Hepatic stellate cell (primary cell): ENCODE measurements around the gene GTSF1L.

ENCODE experiments used
- DNase-seq: peaks from one replicate; pipeline ENCODE4 v3.0.0; 2011; ENCODE audit warnings: low spot score

GTSF1L gene

DNA sequence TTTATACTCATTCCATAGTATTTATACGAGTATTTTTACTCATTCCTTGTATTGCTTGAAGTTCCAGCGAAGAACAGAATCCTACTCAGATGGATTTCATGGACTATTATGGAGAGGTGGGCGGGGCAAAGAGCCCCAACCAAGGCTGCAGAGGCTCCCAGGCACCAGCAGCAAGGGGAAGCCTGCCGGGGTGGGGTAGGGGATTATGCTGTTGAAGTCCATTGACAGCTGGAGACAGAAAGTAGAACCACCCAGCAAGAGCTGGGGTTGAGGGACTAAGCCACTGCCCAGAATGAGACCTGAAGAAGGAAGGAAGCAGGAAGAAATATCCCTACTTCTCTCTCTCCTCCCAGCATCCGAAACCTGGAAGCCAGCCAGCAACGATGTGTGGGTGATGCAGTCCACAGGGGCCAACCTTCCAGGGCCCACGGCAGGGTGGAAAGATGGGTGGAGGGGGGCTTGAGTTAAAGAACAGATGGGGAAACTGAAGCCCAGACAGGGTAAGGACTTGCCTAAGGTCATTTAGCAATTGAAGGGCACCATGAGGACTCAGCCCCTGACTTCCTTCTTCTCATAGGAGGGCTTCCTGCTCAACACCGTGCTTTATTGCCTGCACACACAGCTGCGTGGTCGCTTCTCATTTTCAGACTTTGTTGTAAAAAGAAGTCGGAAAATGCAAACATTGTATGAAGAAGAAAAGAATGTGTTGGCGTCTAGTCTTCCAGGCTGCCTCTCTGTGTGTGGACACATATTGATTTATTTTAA lies 18.3 kb upstream of the GTSF1L start:
- DNase-seq, result no peak

- DNase-seq, result no peak
Measured at GRCh38 chr20:43744151-43744611, 17.4 kb upstream of the GTSF1L start.

DNA sequence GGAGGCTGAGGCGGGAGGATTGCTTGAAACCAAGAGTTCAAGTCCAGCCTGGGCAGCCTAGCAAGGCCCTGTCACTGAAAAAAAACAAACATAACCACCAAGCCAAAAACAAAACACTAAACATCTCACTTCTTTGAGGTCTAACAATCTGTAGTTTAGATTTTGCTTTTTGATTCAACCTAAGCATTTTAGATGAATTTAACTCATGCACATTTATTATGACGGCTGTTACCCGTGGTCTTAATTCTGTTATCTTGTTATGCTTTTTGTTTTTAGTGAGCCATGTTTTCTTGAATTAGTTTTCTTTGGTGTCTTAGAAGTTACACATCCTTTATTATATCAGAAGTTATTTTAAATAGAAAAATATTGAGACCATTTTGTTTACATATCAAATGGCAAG lies 13.8 kb upstream of the GTSF1L start:
- DNase-seq, result no peak

GRCh38 chr20:43739148-43739749 lies 12.4 kb upstream of the GTSF1L start:
- DNase-seq, result no peak

DNA sequence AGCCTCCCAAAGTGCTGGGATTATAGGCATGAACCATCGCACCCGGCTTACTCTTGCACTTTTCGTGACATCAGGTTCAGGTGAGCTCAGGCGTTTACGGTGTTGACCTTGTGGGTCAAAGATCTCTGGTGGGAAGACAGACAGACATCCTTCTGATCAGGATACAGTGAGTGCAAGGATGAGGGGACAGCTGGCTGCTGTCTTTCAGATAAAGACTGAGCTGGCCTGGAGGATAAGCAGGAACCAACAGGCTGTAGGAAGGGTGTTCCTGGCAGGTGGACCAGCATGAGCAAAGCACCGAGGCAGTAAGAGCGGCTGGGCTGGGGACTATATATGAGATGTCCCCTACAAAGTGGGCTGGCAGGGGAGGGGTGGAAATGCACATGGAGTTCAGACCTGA lies 11.1 kb upstream of the GTSF1L start:
- DNase-seq, result no peak

GRCh38 chr20:43736588-43737158 lies 9.9 kb upstream of the GTSF1L start:
- DNase-seq, result no peak

- DNase-seq, result no peak
Measured at GRCh38 chr20:43731927-43732326, 5.1 kb upstream of the GTSF1L start.

DNA sequence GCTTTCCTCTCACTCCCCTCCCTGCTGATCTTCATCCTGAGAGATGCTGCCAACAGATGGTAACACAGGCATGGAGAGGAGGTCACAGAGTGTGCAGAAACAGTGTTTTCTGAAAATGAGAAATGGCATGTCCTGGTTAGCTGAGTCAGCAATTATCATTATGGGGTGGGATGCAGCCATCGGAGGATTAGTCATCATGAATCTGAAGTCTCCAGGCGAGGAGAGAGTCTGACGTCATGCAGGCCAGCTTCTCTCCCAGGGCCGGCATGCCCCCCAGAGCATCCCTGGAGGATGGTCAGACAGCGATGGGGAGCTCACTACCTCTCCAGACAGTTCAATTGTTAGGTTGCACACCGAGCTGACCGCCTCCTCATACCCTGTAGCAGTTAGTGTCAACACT lies 4.7 kb upstream of the GTSF1L start:
- DNase-seq, result no peak

DNA sequence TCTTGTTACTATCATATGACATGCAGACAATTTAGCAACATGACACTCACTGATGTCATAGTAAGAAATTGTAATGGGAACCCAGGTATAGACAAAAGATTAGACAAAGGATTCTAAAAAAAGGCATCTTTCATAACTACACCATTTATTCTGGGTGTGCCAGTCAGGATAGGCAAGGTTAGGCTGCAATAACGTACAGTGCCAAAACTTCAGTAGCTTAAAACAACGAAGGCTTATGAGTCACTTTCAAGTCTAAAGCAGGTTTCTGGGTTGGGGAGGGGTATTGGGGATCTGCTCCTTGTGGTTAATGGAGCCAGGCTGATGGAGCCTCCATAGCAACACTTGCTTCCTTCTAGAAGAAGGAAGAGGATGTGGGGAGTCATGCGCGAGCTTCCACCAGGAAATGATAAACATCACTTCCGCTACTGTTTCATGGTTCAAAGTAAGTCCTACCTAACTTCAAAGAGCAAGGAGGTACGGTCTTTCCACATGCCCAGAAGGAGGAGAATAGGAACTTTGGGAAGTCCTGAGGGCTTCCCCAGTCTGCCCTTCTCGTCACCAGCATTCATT lies 2.0 kb upstream of the GTSF1L start:
- DNase-seq, result no peak

- DNase-seq, result no peak
Measured at GRCh38 chr20:43727980-43728590, 1.3 kb upstream of the GTSF1L start.

GRCh38 chr20:43726333-43726732 lies 469 bp downstream of the GTSF1L start:
- no peak for DNase-seq

GRCh38 chr20:43725666-43726065 lies 1.1 kb downstream of the GTSF1L start:
- DNase-seq, result no peak

DNA sequence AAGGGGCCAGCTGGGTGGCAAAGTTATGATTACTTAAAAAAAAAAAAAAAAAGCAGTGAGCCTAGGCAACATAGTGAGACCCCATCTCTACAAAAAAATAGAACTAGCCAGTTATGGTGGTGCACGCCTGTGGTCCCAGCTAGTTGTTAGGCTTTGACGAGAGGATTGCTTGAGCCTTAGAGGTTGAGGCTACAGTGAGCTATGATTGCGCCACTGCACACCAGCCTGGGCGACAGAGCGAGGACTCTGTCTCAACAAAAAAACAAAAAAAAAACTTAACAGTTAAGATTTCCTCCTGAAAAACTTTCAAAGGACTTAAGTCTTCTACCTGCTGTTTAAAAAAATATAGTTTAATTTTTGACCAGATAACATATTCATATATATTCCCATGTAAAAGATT lies 2.4 kb downstream of the GTSF1L start:
- DNase-seq, result no peak

DNA sequence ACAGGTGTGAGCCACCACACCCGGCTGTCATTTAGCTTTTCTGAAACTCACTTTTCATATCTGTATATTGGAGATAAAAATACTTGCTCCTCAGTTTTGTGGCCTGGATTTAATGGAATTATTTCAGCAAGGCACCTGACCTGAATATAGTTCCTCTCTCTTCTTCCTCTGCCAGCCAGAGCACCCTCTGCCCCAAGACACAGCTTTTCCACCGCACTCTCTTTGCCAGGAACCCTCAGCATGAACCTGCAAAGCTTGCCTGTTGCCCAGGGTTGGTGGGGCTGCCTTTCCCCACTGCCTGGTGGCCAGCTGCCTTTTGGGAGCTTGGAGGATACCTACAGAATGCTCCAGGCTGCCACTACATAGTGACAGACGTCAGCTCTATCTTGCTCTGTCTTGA lies 3.1 kb downstream of the GTSF1L start:
- no peak for DNase-seq

DNA sequence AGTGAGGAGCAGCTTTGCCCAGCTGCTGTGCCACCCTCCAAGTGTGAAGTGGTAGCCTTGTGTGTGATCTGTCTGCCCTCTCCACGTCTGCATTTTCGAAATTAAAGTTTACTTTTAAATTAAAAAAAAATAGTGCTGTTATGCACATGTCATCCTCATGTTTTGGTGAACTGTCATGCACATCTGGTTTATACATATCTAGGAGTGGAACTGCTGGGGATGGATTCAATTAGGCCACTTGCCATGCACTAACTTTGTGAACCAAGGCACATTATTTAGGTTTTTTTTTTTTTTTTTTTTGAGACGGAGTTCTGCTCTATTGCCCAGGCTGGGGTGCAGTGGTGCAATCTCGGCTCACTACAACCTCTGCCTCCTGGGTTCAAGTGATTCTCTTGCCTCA lies 3.6 kb downstream of the GTSF1L start:
- DNase-seq, result no peak

DNA sequence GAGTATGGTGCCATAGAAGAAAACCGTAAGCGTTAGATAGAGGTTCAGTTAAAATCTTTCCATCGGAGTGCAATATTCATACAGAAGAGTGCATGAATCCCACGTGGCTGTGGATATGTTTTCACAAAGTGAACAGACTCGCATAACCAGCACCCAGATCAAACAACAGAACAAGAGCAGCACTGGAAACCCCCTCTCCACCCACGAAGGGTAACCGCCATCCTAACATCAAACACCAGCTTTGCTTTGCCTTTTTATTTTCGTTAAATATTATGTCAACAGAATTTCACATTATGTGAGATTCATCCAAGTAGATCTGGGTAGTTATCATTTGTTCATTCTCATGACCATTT lies 4.7 kb downstream of the GTSF1L start:
- DNase-seq, result no peak

GRCh38 chr20:43721429-43722152 lies 5.2 kb downstream of the GTSF1L start:
- no peak for DNase-seq

GRCh38 chr20:43721097-43721428 lies 5.7 kb downstream of the GTSF1L start:
- DNase-seq, result no peak

DNA sequence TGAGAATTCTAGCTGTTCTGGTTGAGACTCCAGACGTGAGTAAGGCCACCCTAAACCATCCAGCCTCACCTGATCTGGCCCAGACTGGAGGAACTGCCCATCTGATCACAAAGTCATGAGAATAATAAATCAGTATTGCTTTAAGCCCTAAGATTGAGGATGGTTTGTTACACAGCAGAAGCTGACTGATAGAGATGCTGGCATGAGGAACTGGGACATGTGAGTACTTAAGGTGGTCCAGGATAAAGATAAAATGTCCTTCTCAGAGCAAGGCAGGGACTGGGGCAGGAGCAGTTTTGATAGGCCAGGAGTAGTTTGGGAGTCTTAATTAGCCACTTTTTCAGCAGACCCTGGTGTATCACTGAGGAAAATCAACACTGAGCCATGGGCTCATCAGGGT lies 6.8 kb downstream of the GTSF1L start:
- no peak for DNase-seq

- no peak for DNase-seq
Measured at GRCh38 chr20:43717616-43717995, 9.2 kb downstream of the GTSF1L start.

DNA sequence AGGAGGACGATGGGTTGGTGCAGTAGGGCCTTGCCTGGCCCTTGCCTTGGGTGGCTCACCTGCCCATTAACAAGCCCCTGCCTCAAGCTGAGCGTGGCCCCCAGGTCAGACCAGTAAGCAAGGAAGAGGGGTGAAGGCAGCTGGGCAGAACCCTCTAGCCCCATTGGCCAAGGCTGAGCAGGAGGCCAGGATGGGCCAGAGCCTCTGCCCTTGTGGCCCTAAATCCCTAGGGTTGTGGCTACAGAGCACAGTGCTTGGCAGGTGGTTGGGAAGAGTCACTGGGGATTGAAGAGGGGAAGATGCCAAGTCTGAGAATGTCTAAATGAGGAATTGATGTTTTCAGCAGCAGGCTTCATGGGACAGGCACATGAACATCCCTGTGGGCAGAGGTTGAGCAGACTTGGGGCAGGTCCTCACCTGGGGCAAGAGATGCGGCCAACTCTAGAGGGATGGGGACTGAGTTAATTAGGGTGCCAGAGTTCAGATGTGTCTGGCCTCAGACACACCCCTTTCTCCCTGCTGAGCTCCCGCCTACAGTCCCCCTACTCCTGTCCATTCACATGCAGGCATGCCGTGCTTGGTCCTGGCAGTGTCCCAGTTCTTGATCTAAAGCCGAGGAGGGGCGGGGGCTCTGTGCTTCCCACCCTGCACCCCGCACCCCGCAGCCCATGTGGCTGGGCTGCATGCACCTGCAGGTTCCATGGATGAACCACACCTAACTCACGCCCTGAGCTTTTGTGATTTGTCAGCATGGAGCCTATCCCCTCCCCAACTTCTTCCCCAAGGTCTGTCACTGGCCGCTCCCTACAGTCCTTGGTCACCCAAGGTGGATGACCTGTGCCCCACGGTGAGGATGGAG lies 9.8 kb downstream of the GTSF1L start:
- no peak for DNase-seq
